ENCODE results near the gene LRP2. TPM values are rescaled to one million over a fixed set of nuclear protein-coding genes. Genes with fewer than 3 reads are reported as not detected.

Gene LRP2
- polyA plus RNA-seq, 3 donors = 0.01 to 1.2 (median 0.48) TPM

- WGBS, 3 donors = 68 to 84% (median 74%) methylated on average over 2 of the region's 2 CpGs
- no peak overlapping the region for H3K27ac ChIP-seq (ENCODE audit: low read depth, low read length)
Observed at GRCh38 chr2:169089182-169089581, 273.2 kb downstream of the LRP2 start.

GRCh38 chr2:169087757-169088379, 274.5 kb downstream of the LRP2 start:
- 76 to 86% (median 83%) methylated on average over 6 of the region's 6 CpGs for WGBS, 3 donors

GRCh38 chr2:169086893-169087467, 275.4 kb downstream of the LRP2 start:
- 86 to 95% (median 94%) methylated on average over 3 of the region's 3 CpGs for WGBS, 3 donors
- H3K27ac ChIP-seq (ENCODE audit: low read depth, low read length) = no peak overlapping the region

More at GRCh38 chr2:169087757-169088379, 274.5 kb downstream of the LRP2 start:
- no peak overlapping the region for H3K27ac ChIP-seq (ENCODE audit: low read depth, low read length)

- H3K27ac ChIP-seq (ENCODE audit: low read depth, low read length) = no peak overlapping the region
- 50 to 65% (median 55%) methylated on average over 4 of the region's 4 CpGs for WGBS, 3 donors
Observed at GRCh38 chr2:169082995-169083394, 279.3 kb downstream of the LRP2 start.

GRCh38 chr2:169081551-169081950, 280.8 kb downstream of the LRP2 start:
- H3K27ac ChIP-seq (ENCODE audit: low read depth, low read length) = no peak overlapping the region
- WGBS, 3 donors = 74 to 82% (median 81%) methylated on average over 5 of the region's 5 CpGs

GRCh38 chr2:169080250-169081069, 281.9 kb downstream of the LRP2 start:
- 76 to 81% (median 78%) methylated on average over 2 of the region's 2 CpGs for WGBS, 3 donors

GRCh38 chr2:169077674-169078240, 284.6 kb downstream of the LRP2 start:
- WGBS, 3 donors = 26 to 55% (median 47%) methylated on average over 2 of the region's 2 CpGs
- no peak overlapping the region for H3K27ac ChIP-seq (ENCODE audit: low read depth, low read length)

More at GRCh38 chr2:169080250-169081069, 281.9 kb downstream of the LRP2 start:
- no peak overlapping the region for H3K27ac ChIP-seq (ENCODE audit: low read depth, low read length)

Other genes with a start within 250 kb of the LRP2 start
- 1 to 10 TPM; 3.6 to 5.4 (median 3.6) TPM for gene BBS5, start 117.0 kb upstream of the LRP2 start, polyA plus RNA-seq
- gene KLHL41, start 147.2 kb upstream of the LRP2 start, polyA plus RNA-seq = 1 to 10 TPM in 1 of 3 donors, under 1 TPM in 2; 0.45 to 1.5 (median 0.45) TPM
- gene FASTKD1, start 211.3 kb upstream of the LRP2 start, polyA plus RNA-seq = 10 to 100 TPM in 1 of 3 donors, 1 to 10 TPM in 2; 7.4 to 28.3 (median 7.6) TPM
- gene PPIG, start 221.8 kb upstream of the LRP2 start, polyA plus RNA-seq = 10 to 100 TPM; 12.3 to 31.9 (median 23.1) TPM